Measurements from ENCODE around the gene SPHK2.
"Not testable (repeated sequence)": the region's sequence is repeated elsewhere in the genome, so short reads cannot be mapped to it uniquely, and the experiment has no call there.

The SPHK2 gene

DNA sequence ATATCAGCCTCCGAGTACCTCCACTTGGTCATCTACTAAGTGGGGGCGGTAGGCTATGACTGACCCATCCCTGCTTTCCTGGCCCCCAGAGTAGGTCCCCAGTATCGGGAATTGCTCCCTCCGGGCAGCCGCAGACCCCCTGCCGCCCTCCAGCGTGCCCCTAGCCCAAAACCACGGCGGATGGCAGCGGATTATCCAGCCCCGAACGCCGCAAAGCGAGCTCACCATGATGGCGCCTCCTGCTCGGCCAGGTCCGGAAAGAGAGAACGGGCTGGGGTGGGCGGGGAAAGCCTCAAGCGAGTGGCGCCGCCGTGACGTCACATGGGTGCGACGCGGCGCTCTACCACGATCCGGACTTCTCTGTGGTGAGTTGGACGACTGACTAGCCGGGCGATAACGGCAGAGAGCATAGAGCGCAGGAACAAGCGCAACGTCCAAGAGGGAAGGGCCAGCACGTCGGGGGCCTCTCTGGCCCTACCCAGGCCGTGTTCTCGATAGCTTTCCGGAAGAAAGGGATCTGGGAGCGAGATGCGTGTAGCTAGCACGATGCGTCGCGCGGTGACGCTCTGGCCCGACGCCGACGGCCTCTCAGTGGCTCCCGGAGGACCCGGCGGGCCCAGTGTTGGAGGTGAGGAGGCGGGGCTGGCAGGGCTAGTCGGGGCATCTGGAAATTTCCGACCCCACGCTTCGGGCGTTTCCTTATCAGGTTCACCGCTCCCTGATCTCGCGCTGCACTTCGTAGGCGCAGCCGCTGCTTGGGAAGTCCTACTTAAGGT is at the start of gene SPHK2, which contains the start of gene RPL18:
Gene SPHK2, plus strand, starts transcription at position 591 of the 776 bp plus-strand sequence. CDS start 1,009 bp downstream, outside the sequence.
Gene RPL18, minus strand, starts transcription at position 263 of the 776 bp plus-strand sequence. Its CDS starts 35 bp downstream, at position 228.
- in situ Hi-C loops (cut with HindIII; ENCODE audit: low pct_ligation_motif_present, low pct_unique_long_range_greater_than_20kb, low sequenced_read_pairs): no loop called here
- DNase-seq: peak; percentile 98

DNA sequence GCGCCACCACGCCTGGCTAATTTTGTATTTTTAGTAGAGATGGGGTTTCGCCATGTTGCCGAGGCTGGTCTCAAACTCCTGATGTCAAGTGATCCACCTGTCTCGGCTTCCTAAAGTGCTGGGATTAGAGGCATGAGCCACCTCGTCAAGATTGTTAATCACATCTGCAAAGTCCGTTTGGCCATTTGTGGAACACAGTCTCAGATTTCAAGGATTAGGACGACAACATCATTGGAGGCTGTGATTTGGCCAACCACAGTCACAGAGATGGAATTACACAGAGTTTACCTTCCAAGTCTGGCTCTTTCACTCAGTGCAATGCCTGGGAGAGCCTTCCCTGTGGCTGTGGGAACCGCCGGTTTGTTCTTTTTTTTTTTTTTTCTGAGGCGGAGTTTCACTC is 49.5 kb upstream of the SPHK2 start:
- DNase-seq: no peak
- in situ Hi-C loops (cut with HindIII; ENCODE audit: low pct_ligation_motif_present, low pct_unique_long_range_greater_than_20kb, low sequenced_read_pairs): no loop called here

- no peak for DNase-seq
- in situ Hi-C loops (cut with HindIII; ENCODE audit: low pct_ligation_motif_present, low pct_unique_long_range_greater_than_20kb, low sequenced_read_pairs): no loop called here
These were observed 47.7 kb upstream of the SPHK2 start for GRCh38 chr19:48571378-48572162.

- DNase-seq: no peak
- in situ Hi-C loops (cut with HindIII; ENCODE audit: low pct_ligation_motif_present, low pct_unique_long_range_greater_than_20kb, low sequenced_read_pairs): no loop called here
These were observed 46.2 kb upstream of the SPHK2 start for GRCh38 chr19:48573163-48573505.

DNA sequence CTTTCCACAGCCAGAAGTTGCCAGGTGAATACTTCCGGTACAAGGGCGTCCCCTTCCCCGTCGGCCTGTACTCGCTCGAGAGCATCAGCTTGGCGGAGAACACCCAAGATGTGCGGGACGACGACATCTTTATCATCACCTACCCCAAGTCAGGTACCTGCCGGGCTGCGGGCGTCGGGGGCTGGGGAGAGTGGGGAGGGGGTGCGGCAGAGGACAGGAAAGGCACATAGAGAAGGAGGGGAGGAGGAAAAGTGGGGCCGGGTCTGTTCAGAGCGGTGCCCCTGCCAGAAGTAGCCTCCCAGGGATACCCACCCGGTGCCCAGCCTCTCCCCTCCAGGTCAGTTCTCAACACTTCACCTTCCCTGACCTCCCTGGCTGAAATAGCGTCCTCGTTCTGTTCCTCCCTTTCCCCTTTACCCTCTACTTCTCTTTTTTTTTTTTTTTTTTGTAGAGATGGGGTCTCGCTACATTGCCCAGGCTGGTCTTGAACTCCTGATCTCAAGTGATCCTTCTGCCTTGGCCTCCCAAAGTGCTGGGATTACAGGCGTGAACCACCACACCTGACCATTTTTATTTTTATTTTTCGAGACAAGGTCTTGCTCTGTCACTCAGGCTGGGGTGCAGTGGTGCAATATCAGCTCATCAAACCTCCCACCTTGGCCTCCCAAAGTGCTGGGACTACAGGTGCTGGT is 43.2 kb upstream of the SPHK2 start:
- no peak for DNase-seq
- in situ Hi-C loops (cut with HindIII; ENCODE audit: low pct_ligation_motif_present, low pct_unique_long_range_greater_than_20kb, low sequenced_read_pairs): no loop called here

DNA sequence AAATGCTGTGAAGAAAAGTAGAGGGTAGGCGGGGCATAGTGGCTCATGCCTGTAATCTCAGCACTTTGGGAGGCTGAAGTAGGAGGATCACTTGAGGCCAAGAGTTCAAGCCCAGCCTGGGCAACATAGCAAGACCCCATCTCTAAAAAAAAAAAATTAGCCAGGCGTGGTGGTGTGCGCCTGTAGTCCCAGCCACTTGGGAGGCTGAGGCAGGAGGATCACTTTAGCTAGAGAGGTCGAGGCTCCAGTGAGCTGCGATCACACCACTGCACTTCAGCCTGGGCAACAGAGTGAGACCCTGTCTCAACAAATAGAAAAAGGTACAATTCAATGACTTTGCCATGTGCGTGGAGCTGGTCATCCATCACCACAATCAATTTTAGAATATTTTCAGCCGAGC is 41.4 kb upstream of the SPHK2 start:
- in situ Hi-C loops (cut with HindIII; ENCODE audit: low pct_ligation_motif_present, low pct_unique_long_range_greater_than_20kb, low sequenced_read_pairs); DNase-seq: not testable (repeated sequence)

DNA sequence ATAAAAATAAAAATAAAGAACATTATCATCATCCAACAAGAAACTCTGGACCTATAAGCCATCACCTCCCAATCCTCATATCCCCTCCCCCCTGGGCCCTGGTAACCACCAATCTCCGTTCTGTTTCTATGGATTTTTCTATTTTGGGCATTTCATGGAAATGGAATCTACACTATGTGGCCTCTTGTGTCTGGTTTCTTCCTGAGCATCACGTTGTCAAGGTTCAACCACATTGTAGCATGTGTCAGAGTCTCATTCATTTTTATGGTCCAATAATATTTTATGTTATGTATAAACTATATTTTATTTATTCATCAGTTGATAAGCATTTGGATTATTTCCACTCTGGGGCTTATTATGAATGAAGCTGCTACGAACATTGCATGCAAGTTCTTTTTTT is 40.4 kb upstream of the SPHK2 start:
- DNase-seq: no peak
- in situ Hi-C loops (cut with HindIII; ENCODE audit: low pct_ligation_motif_present, low pct_unique_long_range_greater_than_20kb, low sequenced_read_pairs): no loop called here

GRCh38 chr19:48582168-48582567 is 37.1 kb upstream of the SPHK2 start:
- in situ Hi-C loops (cut with HindIII; ENCODE audit: low pct_ligation_motif_present, low pct_unique_long_range_greater_than_20kb, low sequenced_read_pairs): no loop called here

DNA sequence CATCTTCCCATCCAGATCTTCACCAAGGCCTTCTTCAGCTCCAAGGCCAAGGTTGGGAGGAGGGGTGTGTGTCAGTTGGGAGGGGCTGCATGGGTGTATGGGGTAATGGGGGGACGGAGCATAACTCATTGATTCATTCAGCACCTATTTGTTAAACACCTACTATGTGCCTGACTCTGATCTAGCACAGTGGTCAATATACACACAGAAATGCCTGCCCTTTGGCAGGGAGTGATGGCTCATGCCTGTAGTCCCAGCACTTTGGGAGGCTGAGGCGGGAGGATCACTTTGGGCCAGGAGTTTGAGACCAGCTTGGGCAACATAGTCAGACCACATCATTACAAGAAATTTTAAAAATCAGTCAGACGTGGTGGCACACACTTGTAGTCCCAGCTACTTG is 31.9 kb upstream of the SPHK2 start:
- DNase-seq: no peak
- in situ Hi-C loops (cut with HindIII; ENCODE audit: low pct_ligation_motif_present, low pct_unique_long_range_greater_than_20kb, low sequenced_read_pairs): no loop called here

More at GRCh38 chr19:48582168-48582567, 37.1 kb upstream of the SPHK2 start:
- DNase-seq: no peak

DNA sequence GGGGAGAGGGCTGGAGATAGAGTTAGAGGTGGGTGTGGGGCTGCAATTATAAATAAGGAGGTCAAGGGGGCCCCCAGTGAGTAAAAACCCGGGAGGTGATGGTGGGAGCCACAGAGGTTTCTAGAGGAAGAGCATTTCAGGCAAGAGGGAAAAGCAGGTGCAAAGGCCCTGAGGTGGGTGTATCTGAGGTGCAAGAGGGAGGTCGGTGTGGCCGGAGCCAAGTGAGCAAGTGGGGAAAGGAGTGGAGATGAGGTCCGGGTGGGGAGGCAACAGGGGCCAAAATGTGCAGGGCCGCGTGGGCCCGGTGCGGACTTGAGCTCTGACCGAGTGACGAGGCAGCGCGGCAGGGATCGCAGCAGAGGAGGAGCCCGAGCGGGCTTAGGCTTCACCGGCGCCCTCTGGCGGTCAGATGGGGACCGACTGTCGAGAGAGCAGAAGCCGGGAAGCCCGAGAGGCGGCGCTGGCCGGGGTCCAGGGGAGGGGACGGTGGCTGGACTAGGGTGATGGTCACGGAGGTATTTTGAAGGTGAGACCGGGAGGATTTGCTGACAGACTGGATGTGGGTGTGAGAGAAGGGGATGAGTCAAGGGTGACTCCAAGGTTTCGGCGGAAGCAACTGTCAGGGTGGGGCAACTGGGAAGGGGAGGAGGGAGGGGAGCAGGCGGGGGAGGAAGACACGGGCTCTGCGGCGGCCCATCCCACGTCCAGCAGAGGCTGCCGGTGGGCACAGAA is 30.5 kb upstream of the SPHK2 start:
- in situ Hi-C loops (cut with HindIII; ENCODE audit: low pct_ligation_motif_present, low pct_unique_long_range_greater_than_20kb, low sequenced_read_pairs): no loop called here
- peak; percentile 84 for DNase-seq

- in situ Hi-C loops (cut with HindIII; ENCODE audit: low pct_ligation_motif_present, low pct_unique_long_range_greater_than_20kb, low sequenced_read_pairs): no loop called here
- no peak for DNase-seq
These were observed 28.3 kb upstream of the SPHK2 start for GRCh38 chr19:48591021-48591420.

DNA sequence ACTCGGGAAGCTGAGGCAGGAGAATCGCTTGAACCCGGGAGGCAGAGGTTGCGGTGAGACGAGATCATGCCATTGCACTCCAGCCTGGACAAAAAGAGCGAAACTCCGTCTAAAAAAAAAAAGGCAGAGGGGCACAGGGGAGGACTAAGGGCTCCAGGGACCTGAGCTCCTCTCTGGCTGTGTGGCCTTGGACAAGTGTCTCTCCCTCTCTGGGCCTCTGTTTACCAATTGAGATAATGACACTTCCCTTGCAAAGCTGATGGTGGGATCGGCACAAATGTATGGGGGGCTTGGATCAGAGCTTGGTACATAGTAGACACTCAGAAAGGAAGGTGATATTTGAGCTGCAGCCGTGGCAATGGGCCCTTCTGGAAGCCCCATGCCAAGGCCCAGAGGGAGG is 24.1 kb upstream of the SPHK2 start:
- in situ Hi-C loops (cut with HindIII; ENCODE audit: low pct_ligation_motif_present, low pct_unique_long_range_greater_than_20kb, low sequenced_read_pairs): no loop called here

DNA sequence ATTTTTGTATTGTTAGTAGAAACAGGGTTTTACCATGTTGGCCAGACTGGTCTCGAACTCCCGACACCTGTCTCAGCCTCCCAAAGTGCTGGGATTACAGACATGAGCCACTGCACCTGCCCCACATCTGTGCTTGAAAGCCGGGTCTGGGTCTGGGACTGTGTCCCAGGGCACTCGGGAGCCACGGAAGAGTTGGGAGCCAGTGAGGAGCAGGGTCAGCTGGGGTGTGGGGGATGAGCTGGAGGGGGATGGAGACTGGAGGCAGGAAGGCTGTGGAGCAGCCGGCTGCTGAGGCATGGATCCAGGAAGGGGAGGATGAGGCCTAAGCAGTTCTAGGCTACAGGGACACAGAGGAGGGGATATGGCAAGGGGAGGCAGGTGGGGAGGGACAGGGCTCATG is 23.5 kb upstream of the SPHK2 start:
- DNase-seq: no peak
- in situ Hi-C loops (cut with HindIII; ENCODE audit: low pct_ligation_motif_present, low pct_unique_long_range_greater_than_20kb, low sequenced_read_pairs): no loop called here

More for the DNA sequence above, 24.1 kb upstream of the SPHK2 start:
- no peak for DNase-seq

DNA sequence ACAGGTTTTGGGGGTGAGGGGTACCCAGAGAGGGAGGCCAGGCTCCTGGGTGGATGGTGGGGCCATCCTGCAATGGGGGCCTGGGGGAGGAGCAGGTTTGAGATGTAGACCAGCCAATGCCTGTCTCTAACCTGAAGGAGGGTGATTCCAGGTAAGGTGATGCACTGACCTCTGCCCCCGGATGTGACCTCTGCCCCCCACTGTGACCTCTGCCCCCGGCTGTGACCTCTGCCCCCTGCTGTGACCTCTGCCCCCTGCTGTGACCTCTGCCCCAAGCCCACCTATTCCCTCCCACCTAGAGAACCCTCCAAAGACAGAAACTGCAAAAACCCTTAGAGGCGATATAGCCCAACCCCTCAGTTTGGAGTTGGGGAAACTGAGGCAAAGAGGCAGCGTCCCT is 23.1 kb upstream of the SPHK2 start:
- in situ Hi-C loops (cut with HindIII; ENCODE audit: low pct_ligation_motif_present, low pct_unique_long_range_greater_than_20kb, low sequenced_read_pairs): no loop called here

GRCh38 chr19:48596679-48597465 is 22.4 kb upstream of the SPHK2 start:
- no peak for DNase-seq
- in situ Hi-C loops (cut with HindIII; ENCODE audit: low pct_ligation_motif_present, low pct_unique_long_range_greater_than_20kb, low sequenced_read_pairs): no loop called here

More for the DNA sequence above, 23.1 kb upstream of the SPHK2 start:
- DNase-seq: no peak

GRCh38 chr19:48598996-48599700 is 20.2 kb upstream of the SPHK2 start:
- in situ Hi-C loops (cut with HindIII; ENCODE audit: low pct_ligation_motif_present, low pct_unique_long_range_greater_than_20kb, low sequenced_read_pairs): no loop called here
- DNase-seq: no peak

GRCh38 chr19:48600679-48601417 is 18.5 kb upstream of the SPHK2 start:
- DNase-seq: no peak

More at GRCh38 chr19:48600679-48601417, 18.5 kb upstream of the SPHK2 start:
- in situ Hi-C loops (cut with HindIII; ENCODE audit: low pct_ligation_motif_present, low pct_unique_long_range_greater_than_20kb, low sequenced_read_pairs): no loop called here

Data from ACHN (cell line).